ENCODE data around the gene CDC42BPG.

Gene CDC42BPG

DNA sequence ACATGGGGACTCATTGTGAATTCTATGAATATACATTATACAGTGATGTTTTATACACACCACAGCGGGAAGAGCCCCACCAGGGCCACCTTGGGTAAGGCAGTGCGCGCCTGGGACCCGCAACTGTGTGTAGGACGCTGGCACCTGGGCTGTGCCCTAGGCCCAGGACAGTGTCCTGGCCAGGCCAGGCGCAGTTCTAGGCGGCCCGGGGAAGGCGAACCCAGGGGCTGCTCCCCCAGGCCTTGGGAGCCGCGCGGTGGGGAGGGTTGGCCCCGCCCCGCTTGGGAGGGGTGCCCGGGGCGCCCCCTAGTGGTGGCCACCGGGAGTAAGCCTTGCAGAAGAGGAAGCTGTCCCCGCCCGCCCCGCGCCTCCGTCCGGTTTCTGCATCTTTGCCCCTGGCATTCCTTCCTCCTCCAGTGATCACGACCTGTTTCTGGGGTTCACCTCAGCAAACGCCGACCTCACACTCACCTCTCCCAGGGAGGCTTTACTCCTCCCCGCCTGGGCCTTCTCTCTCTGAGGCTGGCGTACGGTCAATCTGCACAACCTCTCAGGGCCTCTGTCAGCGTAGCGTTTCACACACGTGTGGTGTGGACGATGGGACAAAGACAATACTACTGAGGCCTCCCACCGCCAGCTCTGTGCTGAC lies 43.4 kb upstream of the CDC42BPG start:
- Histone ChIP-seq H3K36me3 (ENCODE audit: insufficient read depth, low read length) (no peaks in the 10 kb centered on the region), H3F3A (ENCODE audit: insufficient read depth, low read length) (no peaks in the 10 kb centered on the region), H3K27me3 (ENCODE audit: insufficient read depth, low read length) (no peaks in the 10 kb centered on the region), H3K9ac (ENCODE audit: low read length) (peak overlapping the region; percentile 66), H3K9me3 (ENCODE audit: low read length) (no peaks in the 10 kb centered on the region), H4K20me1 (ENCODE audit: insufficient read depth, low read length) (no peaks in the 10 kb centered on the region), H3K4me1 (ENCODE audit: insufficient read depth, low read length, severe bottlenecking) (peaks cover 55% of the 10 kb centered on the region), H3K27ac (ENCODE audit: low read depth, low read length, poor library complexity, severe bottlenecking) (peak overlapping the region; percentile 80), H2AFZ (ENCODE audit: low read length) (peak overlapping the region; percentile 42; the same call in 1 of the 2 replicates), H3K4me3 (ENCODE audit: low read depth, low read length, poor library complexity, severe bottlenecking) (peak overlapping the region; percentile 52), H3K79me2 (ENCODE audit: insufficient read depth, low read length) (no peaks in the 10 kb centered on the region), H3K9me2 (ENCODE audit: low read depth, low read length) (no peaks in the 10 kb centered on the region), H3K4me2 (ENCODE audit: low read length) (peak overlapping the region; percentile 76)
- TF ChIP-seq, protein P1, sequence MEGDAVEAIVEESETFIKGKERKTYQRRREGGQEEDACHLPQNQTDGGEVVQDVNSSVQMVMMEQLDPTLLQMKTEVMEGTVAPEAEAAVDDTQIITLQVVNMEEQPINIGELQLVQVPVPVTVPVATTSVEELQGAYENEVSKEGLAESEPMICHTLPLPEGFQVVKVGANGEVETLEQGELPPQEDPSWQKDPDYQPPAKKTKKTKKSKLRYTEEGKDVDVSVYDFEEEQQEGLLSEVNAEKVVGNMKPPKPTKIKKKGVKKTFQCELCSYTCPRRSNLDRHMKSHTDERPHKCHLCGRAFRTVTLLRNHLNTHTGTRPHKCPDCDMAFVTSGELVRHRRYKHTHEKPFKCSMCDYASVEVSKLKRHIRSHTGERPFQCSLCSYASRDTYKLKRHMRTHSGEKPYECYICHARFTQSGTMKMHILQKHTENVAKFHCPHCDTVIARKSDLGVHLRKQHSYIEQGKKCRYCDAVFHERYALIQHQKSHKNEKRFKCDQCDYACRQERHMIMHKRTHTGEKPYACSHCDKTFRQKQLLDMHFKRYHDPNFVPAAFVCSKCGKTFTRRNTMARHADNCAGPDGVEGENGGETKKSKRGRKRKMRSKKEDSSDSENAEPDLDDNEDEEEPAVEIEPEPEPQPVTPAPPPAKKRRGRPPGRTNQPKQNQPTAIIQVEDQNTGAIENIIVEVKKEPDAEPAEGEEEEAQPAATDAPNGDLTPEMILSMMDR (IDR thresholded peaks at IDR 0.05; ENCODE audit: low read length): peak; percentile 88
- TF ChIP-seq EZH2 (IDR thresholded peaks at IDR 0.05; ENCODE audit: borderline replicate concordance, low read length): no peak

DNA sequence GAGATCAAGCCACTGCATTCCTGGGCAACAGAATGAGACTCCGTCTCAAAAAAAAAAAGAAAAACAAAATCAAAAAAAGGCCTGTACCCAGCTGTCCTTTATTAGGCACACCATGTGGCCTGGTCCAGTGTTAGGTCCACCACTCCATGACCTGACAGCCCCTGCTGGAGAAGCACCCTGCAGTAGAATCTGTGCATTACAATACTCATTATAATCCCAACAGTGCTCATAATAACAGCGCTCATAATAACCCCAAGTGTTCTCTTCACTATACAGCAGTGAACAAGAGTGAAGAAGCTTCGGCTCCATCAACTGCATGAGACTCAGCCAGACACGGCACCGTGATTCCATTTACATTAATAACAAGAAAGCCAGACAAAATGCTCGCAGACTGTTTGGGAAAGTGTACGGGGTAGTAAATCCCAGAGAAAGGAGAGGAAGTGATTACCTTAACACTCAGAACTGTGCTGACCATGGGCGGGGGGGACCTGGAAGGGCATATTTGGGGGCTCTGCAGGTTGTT lies 42.8 kb upstream of the CDC42BPG start:
- H3K36me3 ChIP-seq (ENCODE audit: insufficient read depth, low read length): no peaks in the 10 kb centered on the region
- no peaks in the 10 kb centered on the region for H3K79me2 ChIP-seq (ENCODE audit: insufficient read depth, low read length)
- H3K27ac ChIP-seq (ENCODE audit: low read depth, low read length, poor library complexity, severe bottlenecking): peak overlapping the region; percentile 80
- no peaks in the 10 kb centered on the region for H3F3A ChIP-seq (ENCODE audit: insufficient read depth, low read length)
- H2AFZ ChIP-seq (ENCODE audit: low read length): peak overlapping the region; percentile 42; the same call in 1 of the 2 replicates
- no peak for TF ChIP-seq EZH2 (IDR thresholded peaks at IDR 0.05; ENCODE audit: borderline replicate concordance, low read length)
- TF ChIP-seq, protein P1 (IDR thresholded peaks at IDR 0.05; ENCODE audit: low read length): no peak
- peaks cover 58% of the 10 kb centered on the region for H3K4me1 ChIP-seq (ENCODE audit: insufficient read depth, low read length, severe bottlenecking)
- no peaks in the 10 kb centered on the region for H3K27me3 ChIP-seq (ENCODE audit: insufficient read depth, low read length)
- peak overlapping the region; percentile 76 for H3K4me2 ChIP-seq (ENCODE audit: low read length)
- H3K9me2 ChIP-seq (ENCODE audit: low read depth, low read length): no peaks in the 10 kb centered on the region
- no peaks in the 10 kb centered on the region for H4K20me1 ChIP-seq (ENCODE audit: insufficient read depth, low read length)
- peak overlapping the region; percentile 66 for H3K9ac ChIP-seq (ENCODE audit: low read length)
- H3K9me3 ChIP-seq (ENCODE audit: low read length): no peaks in the 10 kb centered on the region
- H3K4me3 ChIP-seq (ENCODE audit: low read depth, low read length, poor library complexity, severe bottlenecking): peak overlapping the region; percentile 52

DNA sequence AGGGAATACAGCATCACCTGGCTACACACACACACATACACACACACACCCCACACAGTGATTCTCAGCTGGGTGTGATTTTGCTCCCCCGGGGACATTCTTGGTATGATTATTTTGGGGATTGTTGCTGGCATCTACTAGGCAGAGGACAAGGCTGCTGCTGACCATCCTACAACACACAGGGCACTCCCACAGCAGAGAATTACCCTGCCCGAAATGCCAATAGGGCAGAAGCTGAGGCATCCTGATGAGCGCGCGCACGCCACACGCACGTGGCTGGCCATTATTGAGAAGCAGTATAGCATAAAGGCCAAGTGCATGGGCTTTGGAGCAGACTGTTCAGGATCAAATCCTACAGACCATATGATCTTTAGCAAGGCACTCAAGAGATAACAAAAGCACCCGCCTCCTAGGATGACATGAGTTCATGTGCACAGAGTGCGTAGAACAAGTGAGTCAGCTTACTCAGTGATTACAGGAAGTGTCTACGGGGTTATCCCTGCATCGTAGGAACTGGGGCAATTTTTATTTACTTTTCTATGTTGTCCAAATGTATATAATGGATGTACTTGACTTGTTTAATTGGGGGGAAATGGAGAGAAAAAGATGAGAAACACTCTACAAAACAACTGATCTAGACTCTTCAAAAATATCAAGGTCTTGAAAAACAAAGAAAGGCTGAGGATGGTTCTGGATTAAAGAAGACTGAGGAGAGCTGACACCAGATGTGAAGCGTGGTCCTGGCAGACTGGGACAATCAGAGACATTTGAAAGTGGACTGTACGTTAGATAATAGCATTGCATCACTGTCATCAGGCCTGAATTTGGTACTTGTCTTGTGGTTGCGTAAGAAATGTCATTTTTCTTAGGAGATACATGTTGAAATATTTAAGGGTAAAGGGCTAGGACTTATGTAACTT lies 41.2 kb upstream of the CDC42BPG start:
- Histone ChIP-seq H3K9me3 (ENCODE audit: low read length) (no peaks in the 10 kb centered on the region), H3K9me2 (ENCODE audit: low read depth, low read length) (no peaks in the 10 kb centered on the region), H3K79me2 (ENCODE audit: insufficient read depth, low read length) (no peaks in the 10 kb centered on the region), H2AFZ (ENCODE audit: low read length) (peak overlapping the region; percentile 67; the same call in 1 of the 2 replicates), H3F3A (ENCODE audit: insufficient read depth, low read length) (no peaks in the 10 kb centered on the region; the same call in 1 of the 2 replicates), H3K4me3 (ENCODE audit: low read depth, low read length, poor library complexity, severe bottlenecking) (no peak overlapping the region), H4K20me1 (ENCODE audit: insufficient read depth, low read length) (no peaks in the 10 kb centered on the region), H3K4me2 (ENCODE audit: low read length) (no peak overlapping the region), H3K36me3 (ENCODE audit: insufficient read depth, low read length) (no peaks in the 10 kb centered on the region), H3K27ac (ENCODE audit: low read depth, low read length, poor library complexity, severe bottlenecking) (peak overlapping the region; percentile 64), H3K4me1 (ENCODE audit: insufficient read depth, low read length, severe bottlenecking) (peaks cover 75% of the 10 kb centered on the region), H3K27me3 (ENCODE audit: insufficient read depth, low read length) (no peaks in the 10 kb centered on the region), H3K9ac (ENCODE audit: low read length) (no peak overlapping the region)
- TF ChIP-seq, protein P1 (IDR thresholded peaks at IDR 0.05; ENCODE audit: low read length): no peak
- TF ChIP-seq EZH2 (IDR thresholded peaks at IDR 0.05; ENCODE audit: borderline replicate concordance, low read length): no peak
